Neural crest cell (in vitro differentiated cells): ENCODE results near the gene APPBP2. TPM values are rescaled to one million over a fixed set of nuclear protein-coding genes. Genes with fewer than 3 reads are reported as not detected.
A peak's percentile ranks its signal among the peaks of the same experiment; 100 is the strongest.

ENCODE experiments used
- DNase-seq: peaks from one replicate; pipeline ENCODE4 v3.0.0; 2021; ENCODE audit warnings: low read depth, mixed read lengths, low spot score
- H3K27ac Mint-ChIP-seq: one replicate; pipeline ENCODE4 v1.8.0; 2021; ENCODE audit warnings: mild to moderate bottlenecking, mixed read lengths; ENCODE audit not compliant: unreplicated experiment
- H3K27me3 Mint-ChIP-seq: 2 replicates; pipeline ENCODE4 v1.8.0; 2021; ENCODE audit warnings: low read depth, mild to moderate bottlenecking, mixed read lengths
- H3K36me3 Mint-ChIP-seq: 2 replicates; pipeline ENCODE4 v1.8.0; 2021; ENCODE audit warnings: low read depth, mild to moderate bottlenecking, mixed read lengths
- H3K4me1 Mint-ChIP-seq: 2 replicates; pipeline ENCODE4 v1.8.0; 2021; ENCODE audit warnings: mixed read lengths
- H3K4me3 Mint-ChIP-seq: one replicate; pipeline ENCODE4 v1.8.0; 2021; ENCODE audit warnings: mild to moderate bottlenecking, mixed read lengths
- H3K9me3 Mint-ChIP-seq: 2 replicates; pipeline ENCODE4 v1.8.0; 2021; ENCODE audit warnings: mixed read lengths
- total RNA-seq: library from RNA; stranded (reverse); gene quantifications from 2 replicates; pipeline ENCODE4 v1.2.1, GENCODE V29; 2021
- TF ChIP-seq, protein P1 (sequence below): fragments of 200-600 bp; sonication (generic); conservative IDR thresholded peaks from 2 replicates; pipeline ENCODE4 v1.5.0; 2021; ENCODE audit warnings: antibody characterized with exemption, mild to moderate bottlenecking

APPBP2 gene
- total RNA-seq, 1 donor from 2014 or later: 59.2 TPM

DNA sequence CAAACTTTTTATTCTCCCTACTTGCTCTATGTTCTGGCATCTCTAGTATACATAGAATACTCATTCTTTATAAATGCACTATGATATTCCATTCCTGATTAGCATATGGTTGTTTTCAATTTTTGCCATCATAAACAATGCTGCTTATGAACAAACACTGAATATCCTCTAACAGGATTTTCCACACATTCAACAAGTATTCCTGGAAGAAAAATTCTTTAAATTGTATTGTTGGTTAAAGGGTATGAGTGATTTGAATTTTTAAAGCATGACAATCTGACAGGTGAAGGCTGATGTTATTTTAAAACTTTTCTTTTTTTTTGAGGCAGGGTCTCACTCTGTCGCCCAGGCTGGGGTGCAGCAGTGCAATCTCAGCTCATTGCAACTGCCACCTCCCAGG is 11.5 kb downstream of the APPBP2 start:
- peaks cover 5% of the 10 kb centered on the region for H3K36me3 Mint-ChIP-seq
- no peak for DNase-seq
- no peak overlapping the region for H3K4me3 Mint-ChIP-seq
- H3K9me3 Mint-ChIP-seq: no peaks in the 10 kb centered on the region
- H3K4me1 Mint-ChIP-seq: peaks cover 3% of the 10 kb centered on the region
- TF ChIP-seq, protein P1, sequence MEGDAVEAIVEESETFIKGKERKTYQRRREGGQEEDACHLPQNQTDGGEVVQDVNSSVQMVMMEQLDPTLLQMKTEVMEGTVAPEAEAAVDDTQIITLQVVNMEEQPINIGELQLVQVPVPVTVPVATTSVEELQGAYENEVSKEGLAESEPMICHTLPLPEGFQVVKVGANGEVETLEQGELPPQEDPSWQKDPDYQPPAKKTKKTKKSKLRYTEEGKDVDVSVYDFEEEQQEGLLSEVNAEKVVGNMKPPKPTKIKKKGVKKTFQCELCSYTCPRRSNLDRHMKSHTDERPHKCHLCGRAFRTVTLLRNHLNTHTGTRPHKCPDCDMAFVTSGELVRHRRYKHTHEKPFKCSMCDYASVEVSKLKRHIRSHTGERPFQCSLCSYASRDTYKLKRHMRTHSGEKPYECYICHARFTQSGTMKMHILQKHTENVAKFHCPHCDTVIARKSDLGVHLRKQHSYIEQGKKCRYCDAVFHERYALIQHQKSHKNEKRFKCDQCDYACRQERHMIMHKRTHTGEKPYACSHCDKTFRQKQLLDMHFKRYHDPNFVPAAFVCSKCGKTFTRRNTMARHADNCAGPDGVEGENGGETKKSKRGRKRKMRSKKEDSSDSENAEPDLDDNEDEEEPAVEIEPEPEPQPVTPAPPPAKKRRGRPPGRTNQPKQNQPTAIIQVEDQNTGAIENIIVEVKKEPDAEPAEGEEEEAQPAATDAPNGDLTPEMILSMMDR: no peak
- no peak overlapping the region for H3K27ac Mint-ChIP-seq
- H3K27me3 Mint-ChIP-seq: no peaks in the 10 kb centered on the region

- H3K4me1 Mint-ChIP-seq: peaks cover 3% of the 10 kb centered on the region
- DNase-seq: no peak
- H3K36me3 Mint-ChIP-seq: peaks cover 5% of the 10 kb centered on the region
- no peaks in the 10 kb centered on the region for H3K27me3 Mint-ChIP-seq
- no peak overlapping the region for H3K4me3 Mint-ChIP-seq
- no peak overlapping the region for H3K27ac Mint-ChIP-seq
- H3K9me3 Mint-ChIP-seq: no peaks in the 10 kb centered on the region
- TF ChIP-seq, protein P1: no peak
Measured at GRCh38 chr17:60514053-60514452, 12.0 kb downstream of the APPBP2 start.

DNA sequence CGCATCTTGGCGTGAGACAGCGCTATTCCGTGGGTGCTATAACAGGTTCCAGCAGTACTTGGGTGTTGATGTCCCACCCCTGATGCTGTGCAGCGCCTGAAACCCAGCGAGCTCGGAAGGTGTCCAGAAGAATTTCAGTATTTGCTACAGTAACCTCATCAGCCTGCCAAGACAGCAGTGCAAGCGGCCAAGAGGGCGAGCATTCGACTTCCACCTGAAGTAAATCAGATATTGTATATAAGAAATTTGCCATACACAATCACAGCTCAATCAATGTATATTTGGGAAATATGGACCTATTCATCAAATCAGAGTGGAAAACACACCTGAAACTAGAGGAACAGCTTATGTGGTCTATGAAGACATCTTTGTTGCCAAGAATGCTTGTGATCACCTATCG is 13.0 kb downstream of the APPBP2 start:
- no peaks in the 10 kb centered on the region for H3K27me3 Mint-ChIP-seq
- no peaks in the 10 kb centered on the region for H3K9me3 Mint-ChIP-seq
- peaks cover 3% of the 10 kb centered on the region for H3K4me1 Mint-ChIP-seq
- TF ChIP-seq, protein P1: no peak
- no peak for DNase-seq
- H3K4me3 Mint-ChIP-seq: no peak overlapping the region
- peak overlapping the region; percentile 24 for H3K27ac Mint-ChIP-seq
- H3K36me3 Mint-ChIP-seq: peaks cover 5% of the 10 kb centered on the region

DNA sequence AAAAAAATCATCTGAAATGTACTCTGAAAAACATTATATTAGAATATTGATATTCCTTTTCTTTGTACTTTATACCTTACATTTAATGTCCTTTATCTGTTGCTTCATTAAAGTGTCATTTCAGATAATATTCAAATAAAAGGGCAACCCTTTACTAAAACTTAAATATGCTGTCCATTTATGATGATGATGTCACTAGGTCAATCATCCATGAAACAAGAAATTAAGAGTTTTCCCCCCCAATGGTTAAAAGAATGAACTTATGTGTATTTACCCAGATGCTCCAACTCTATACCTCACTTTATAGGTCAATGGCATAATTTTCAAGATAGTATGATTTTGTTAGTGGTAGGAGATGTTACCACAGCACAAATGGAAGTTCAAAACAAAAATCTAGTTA is 15.3 kb downstream of the APPBP2 start:
- H3K36me3 Mint-ChIP-seq: peaks cover 8% of the 10 kb centered on the region
- H3K27me3 Mint-ChIP-seq: no peaks in the 10 kb centered on the region
- no peak for DNase-seq
- H3K4me3 Mint-ChIP-seq: no peak overlapping the region
- no peak overlapping the region for H3K27ac Mint-ChIP-seq
- peaks cover 8% of the 10 kb centered on the region for H3K4me1 Mint-ChIP-seq
- H3K9me3 Mint-ChIP-seq: no peaks in the 10 kb centered on the region
- TF ChIP-seq, protein P1: no peak

- Mint-ChIP-seq H3K9me3 (no peaks in the 10 kb centered on the region), H3K36me3 (peaks cover 8% of the 10 kb centered on the region), H3K4me3 (no peak overlapping the region), H3K4me1 (peaks cover 8% of the 10 kb centered on the region), H3K27me3 (no peaks in the 10 kb centered on the region), H3K27ac (no peak overlapping the region)
- DNase-seq: no peak
- TF ChIP-seq, protein P1: no peak
Measured at GRCh38 chr17:60510031-60510430, 16.0 kb downstream of the APPBP2 start.
